IMR-90 (cell line): ENCODE results near the gene MPP4. TPM values are rescaled to one million over a fixed set of nuclear protein-coding genes. Genes with fewer than 3 reads are reported as not detected.

Experiments
- ATAC-seq: fragments of 200-7000 bp; cut with Tn5 transposase; 2 replicates; pipeline ENCODE4 v1.9.1; 2020; ENCODE audit warnings: low read depth, mild to moderate bottlenecking, moderate library complexity
- BruUV-seq: library from RNA; stranded (reverse); fragments of 400-500 nt; replicated peaks from 2 replicates; lab custom pipeline; 2021; lab: Mats Ljungman, UMichigan
- CTCF ChIA-PET: fragments of 300-600 bp; formaldehyde crosslinking; extraction: SDS; loops from one replicate; lab custom pipeline; 2021; ENCODE audit warnings: antibody characterized with exemption; lab: Yijun Ruan, JAX
- POLR2A ChIA-PET: fragments of 300-600 bp; sonication (Branson Sonifier 250); formaldehyde crosslinking; loops from one replicate; lab custom pipeline; 2022; ENCODE audit warnings: antibody characterized with exemption; ENCODE audit not compliant: unreplicated experiment; lab: Charles Lee
- DNase-seq: peaks from one replicate; pipeline ENCODE4 v3.0.0; 2013
- H2AFZ ChIP-seq: replicated peaks from 2 replicates; pipeline ENCODE3; 2013; ENCODE audit warnings: low read length, mild to moderate bottlenecking; ENCODE audit not compliant: poor library complexity
- H2AK5ac ChIP-seq: 2 replicates; pipeline ENCODE4 v1.6.1; 2013; ENCODE audit warnings: low read depth, low read length, inconsistent platforms
- H2AK9ac ChIP-seq: replicated peaks from 2 replicates; pipeline ENCODE3; 2013; ENCODE audit warnings: mild to moderate bottlenecking, low read depth, low read length, moderate library complexity; ENCODE audit not compliant: poor library complexity
- H2BK120ac ChIP-seq: 2 replicates; pipeline ENCODE4 v1.6.1; 2013; ENCODE audit warnings: low read depth, low read length, inconsistent platforms
- H2BK15ac ChIP-seq: 3 replicates; pipeline ENCODE4 v1.6.1; 2013; ENCODE audit warnings: low read depth, low read length, inconsistent platforms
- H2BK20ac ChIP-seq: 2 replicates; pipeline ENCODE4 v1.6.1; 2013; ENCODE audit warnings: low read depth, mild to moderate bottlenecking, inconsistent platforms, low read length, moderate library complexity
- H2BK5ac ChIP-seq: 2 replicates; pipeline ENCODE4 v1.6.1; 2013; ENCODE audit warnings: mild to moderate bottlenecking, low read depth, low read length, inconsistent platforms; ENCODE audit not compliant: poor library complexity, severe bottlenecking
- H3K14ac ChIP-seq: replicated peaks from 2 replicates; pipeline ENCODE4 v1.6.1; 2013; ENCODE audit warnings: low read depth, low read length, inconsistent platforms
- H3K18ac ChIP-seq: 2 replicates; pipeline ENCODE4 v1.6.1; 2013; ENCODE audit warnings: low read depth, low read length, control low read depth
- H3K23ac ChIP-seq: 2 replicates; pipeline ENCODE4 v1.6.1; 2013; ENCODE audit warnings: low read depth, low read length, inconsistent platforms
- H3K27ac ChIP-seq: 2 replicates; pipeline ENCODE4 v1.5.1; 2013; ENCODE audit warnings: mild to moderate bottlenecking, control low read depth, low read length; ENCODE audit not compliant: insufficient read depth
- H3K27me3 ChIP-seq: 2 replicates; pipeline ENCODE4 v1.6.1; 2013; ENCODE audit warnings: low read length; ENCODE audit not compliant: control insufficient read depth, insufficient read depth
- H3K36me3 ChIP-seq: 2 replicates; pipeline ENCODE4 v1.6.1; 2013; ENCODE audit warnings: low read length, mixed read lengths; ENCODE audit not compliant: control insufficient read depth, insufficient read depth
- H3K4ac ChIP-seq: 2 replicates; pipeline ENCODE4 v1.6.1; 2013; ENCODE audit warnings: low read depth, low read length, inconsistent platforms
- H3K4me1 ChIP-seq: 2 replicates; pipeline ENCODE4 v1.6.1; 2013; ENCODE audit warnings: low read length, mixed read lengths; ENCODE audit not compliant: control insufficient read depth, insufficient read depth
- H3K4me2 ChIP-seq: 2 replicates; pipeline ENCODE4 v1.6.1; 2013; ENCODE audit warnings: low read depth, mild to moderate bottlenecking, control low read depth, low read length, moderate library complexity
- H3K4me3 ChIP-seq: 2 replicates; pipeline ENCODE4 v1.5.1; 2013; ENCODE audit warnings: low read depth, mild to moderate bottlenecking, control low read depth, low read length, moderate library complexity; ENCODE audit not compliant: insufficient read depth
- H3K56ac ChIP-seq: 2 replicates; pipeline ENCODE4 v1.6.1; 2013; ENCODE audit warnings: low read length, inconsistent platforms; ENCODE audit not compliant: insufficient read depth; ENCODE audit errors: extremely low read depth
- H3K79me1 ChIP-seq, 2 experiments: 2 replicates each; pipeline ENCODE4 v1.6.1; 2013; ENCODE audit warnings: low read length in 2 of 2, inconsistent platforms in 1 of 2, low read depth in 1 of 2
- H3K9ac ChIP-seq: 2 replicates; pipeline ENCODE4 v1.6.1; 2013; ENCODE audit warnings: low read depth, low read length, control low read depth
- H3K9me1 ChIP-seq: 2 replicates; pipeline ENCODE4 v1.6.1; 2013; ENCODE audit warnings: low read length, inconsistent platforms; ENCODE audit not compliant: insufficient read depth
- H3K9me3 ChIP-seq: 2 replicates; pipeline ENCODE4 v1.6.1; 2013; ENCODE audit warnings: low read length; ENCODE audit not compliant: control insufficient read depth, insufficient read depth
- H4K20me1 ChIP-seq: 2 replicates; pipeline ENCODE4 v1.6.1; 2013; ENCODE audit warnings: low read length, inconsistent platforms; ENCODE audit not compliant: insufficient read depth
- H4K5ac ChIP-seq: 2 replicates; pipeline ENCODE4 v1.6.1; 2013; ENCODE audit warnings: mild to moderate bottlenecking, low read depth, low read length, control low read depth
- H4K8ac ChIP-seq, 2 experiments: 2 replicates each; pipeline ENCODE4 v1.6.1; 2013; ENCODE audit warnings: low read depth in 2 of 2, low read length in 2 of 2, control low read depth in 1 of 2, inconsistent platforms in 1 of 2
- H4K91ac ChIP-seq: 2 replicates; pipeline ENCODE4 v1.6.1; 2013; ENCODE audit warnings: low read depth, low read length, inconsistent platforms; ENCODE audit not compliant: insufficient read depth
- BHLHE40 ChIP-seq: fragments of 150-350 bp; IDR thresholded peaks from 2 replicates; pipeline ENCODE4 v1.6.1; 2016; ENCODE audit warnings: mild to moderate bottlenecking, low read depth, low read length
- CEBPB ChIP-seq: IDR thresholded peaks from 2 replicates; pipeline ENCODE4 v1.6.1; 2012; ENCODE audit warnings: low read depth, low read length, improper control_type of control experiment
- CHD1 ChIP-seq: IDR thresholded peaks from 2 replicates; pipeline ENCODE4 v1.6.1; 2012; ENCODE audit warnings: low read depth, low read length, improper control_type of control experiment
- CTCF ChIP-seq: conservative IDR thresholded peaks from 2 replicates; pipeline ENCODE4 v1.5.1; 2012; ENCODE audit warnings: mild to moderate bottlenecking, low read depth, low read length, improper control_type of control experiment
- FOS ChIP-seq: fragments of 150-350 bp; IDR thresholded peaks from 2 replicates; pipeline ENCODE4 v1.6.1; 2016; ENCODE audit warnings: low read depth, low read length
- MAFK ChIP-seq: IDR thresholded peaks from 2 replicates; pipeline ENCODE4 v1.6.1; 2012; ENCODE audit warnings: low read depth, low read length, improper control_type of control experiment
- MAZ ChIP-seq: IDR thresholded peaks from 2 replicates; pipeline ENCODE4 v1.6.1; 2012; ENCODE audit warnings: low read depth, mild to moderate bottlenecking, low read length, improper control_type of control experiment, moderate library complexity, borderline replicate concordance
- MXI1 ChIP-seq: IDR thresholded peaks from 2 replicates; pipeline ENCODE4 v1.6.1; 2012; ENCODE audit warnings: low read depth, mild to moderate bottlenecking, low read length, moderate library complexity, borderline replicate concordance
- NFE2L2 ChIP-seq: fragments of 150-350 bp; IDR thresholded peaks from 2 replicates; pipeline ENCODE4 v1.6.1; 2016; ENCODE audit warnings: low read depth, mild to moderate bottlenecking, low read length
- POLR2A ChIP-seq: IDR thresholded peaks from 2 replicates; pipeline ENCODE4 v1.6.1; 2012; ENCODE audit warnings: mild to moderate bottlenecking, low read depth, low read length
- RAD21 ChIP-seq: IDR thresholded peaks from 2 replicates; pipeline ENCODE4 v1.6.1; 2012; ENCODE audit warnings: low read length, improper control_type of control experiment
- RCOR1 ChIP-seq: IDR thresholded peaks from 2 replicates; pipeline ENCODE4 v1.6.1; 2012; ENCODE audit warnings: mild to moderate bottlenecking, low read length, improper control_type of control experiment; ENCODE audit not compliant: insufficient replicate concordance
- RFX5 ChIP-seq: IDR thresholded peaks from 2 replicates; pipeline ENCODE4 v1.8.0; 2012; ENCODE audit warnings: low read depth, mild to moderate bottlenecking, low read length, moderate library complexity
- SMC3 ChIP-seq: fragments of 150-350 bp; IDR thresholded peaks from 2 replicates; pipeline ENCODE4 v1.6.1; 2016; ENCODE audit warnings: low read depth, mild to moderate bottlenecking, antibody characterized with exemption, low read length, moderate library complexity
- WGBS, 2 experiments: methylation state at CpG; one replicate each; pipeline versions ENCODE4 v1.1.5 to v1.1.7; 2013; ENCODE audit warnings: missing lambda C conversion rate in 2 of 2; ENCODE audit not compliant: insufficient read length in 1 of 2; ENCODE audit errors: extremely low coverage in 2 of 2; 5-methylcytosine and 5-hydroxymethylcytosine counted together
- dilution Hi-C: fragments of 300-500 bp; cut with HindIII; formaldehyde crosslinking; loops from one replicate; pipeline ENCODE4 v1.14.3; 2018; ENCODE audit warnings: low sequenced_read_pairs; ENCODE audit not compliant: unreplicated experiment
- in situ Hi-C: fragments of 300-500 bp; cut with MboI; formaldehyde crosslinking; loops from 3 replicates; pipeline ENCODE4 v1.14.3; 2019; ENCODE audit warnings: low sequenced_read_pairs, inconsistent platforms, mixed read lengths
- intact Hi-C: fragments of 100-400 bp; cut with micrococcal nuclease; formaldehyde crosslinking; loops from 2 replicates; pipeline ENCODE4 v1.10.0; 2022
- polyA plus RNA-seq, 3 experiments: library from polyadenylated mRNA; depleted of rRNA; stranded (reverse); fragments of >200 nt; gene quantifications; 2 replicates each; pipeline ENCODE4 v1.2.3, GENCODE V29; 2012; ENCODE audit warnings: low replicate concordance in 1 of 3
- total RNA-seq: library from RNA; depleted of rRNA; stranded (reverse); fragments of >200 nt; gene quantifications from 2 replicates; pipeline ENCODE4 v1.2.3, GENCODE V29; 2012
- TF ChIP-seq, protein P1 (sequence below): fragments of 150-350 bp; IDR thresholded peaks from 2 replicates; pipeline ENCODE4 v1.6.1; 2016; ENCODE audit warnings: low read depth, mild to moderate bottlenecking, low read length, moderate library complexity, borderline replicate concordance
- TF ChIP-seq, protein P2 (sequence below): fragments of 150-350 bp; IDR thresholded peaks from 2 replicates; pipeline ENCODE4 v1.6.1; 2017; ENCODE audit warnings: mild to moderate bottlenecking, antibody characterized with exemption, low read length, low read depth

MPP4 gene
- total and polyA plus RNA-seq, 2 of the 4 experiments (the other 2 are of a cell fraction) = 11.8 to 14.9 TPM

GRCh38 chr2:201621293-201621999, 77.0 kb downstream of the MPP4 start:
- ChIA-PET CTCF (no interaction called here), POLR2A (no interaction called here)
- Histone ChIP-seq H4K91ac (no peak overlapping the region), H4K20me1 (no peaks in the 10 kb centered on the region), H2BK15ac (no peak overlapping the region), H3K36me3 (peaks cover 6% of the 10 kb centered on the region), H3K23ac (no peak overlapping the region), H3K79me1 (no peaks in the 10 kb centered on the region), H3K27me3 (no peaks in the 10 kb centered on the region), H4K5ac (no peak overlapping the region), H3K56ac (no peak overlapping the region), H2BK20ac (no peak overlapping the region), H3K9me3 (no peaks in the 10 kb centered on the region), H3K4me3 (no peak overlapping the region), H2AK5ac (no peak overlapping the region), H3K9ac (no peak overlapping the region), H2AK9ac (no peak overlapping the region), H3K4me2 (no peak overlapping the region), H2BK120ac (no peak overlapping the region), H3K4ac (no peak overlapping the region), H3K18ac (no peak overlapping the region), H2BK5ac (no peak overlapping the region), H2AFZ (no peak overlapping the region), H3K27ac (no peak overlapping the region), H3K14ac (no peak overlapping the region), H3K9me1 (0 out of 2 replicates have a peak, but pooled peaks cover 2% of the 10 kb centered on the region), H4K8ac (no peak overlapping the region), H3K4me1 (no peaks in the 10 kb centered on the region)
- dilution Hi-C loops = no loop called here
- WGBS, 2 experiments = 100% methylated on average over 2 of the region's 4 CpGs; no CpG with 5 or more reads in 1 of the 2 experiments
- in situ Hi-C loops = loop anchor here (25.0 kb wide), 1 partner anchor 384 kb away; no protein-coding TSS in a partner anchor
- ATAC-seq (no peak; the same call in 1 of the 2 replicates), DNase-seq (peak; percentile 37)
- no peak for TF ChIP-seq CTCF
- TF ChIP-seq RAD21 = no peak
- no peak for TF ChIP-seq POLR2A
- TF ChIP-seq CHD1 = no peak
- TF ChIP-seq, protein P1, sequence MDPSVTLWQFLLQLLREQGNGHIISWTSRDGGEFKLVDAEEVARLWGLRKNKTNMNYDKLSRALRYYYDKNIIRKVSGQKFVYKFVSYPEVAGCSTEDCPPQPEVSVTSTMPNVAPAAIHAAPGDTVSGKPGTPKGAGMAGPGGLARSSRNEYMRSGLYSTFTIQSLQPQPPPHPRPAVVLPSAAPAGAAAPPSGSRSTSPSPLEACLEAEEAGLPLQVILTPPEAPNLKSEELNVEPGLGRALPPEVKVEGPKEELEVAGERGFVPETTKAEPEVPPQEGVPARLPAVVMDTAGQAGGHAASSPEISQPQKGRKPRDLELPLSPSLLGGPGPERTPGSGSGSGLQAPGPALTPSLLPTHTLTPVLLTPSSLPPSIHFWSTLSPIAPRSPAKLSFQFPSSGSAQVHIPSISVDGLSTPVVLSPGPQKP = no peak
- no peak for TF ChIP-seq RCOR1
- no peak for TF ChIP-seq MXI1
- no peak for TF ChIP-seq FOS
- no peak for TF ChIP-seq CEBPB
- no peak for TF ChIP-seq SMC3
- TF ChIP-seq MAFK = no peak
- TF ChIP-seq, protein P2, sequence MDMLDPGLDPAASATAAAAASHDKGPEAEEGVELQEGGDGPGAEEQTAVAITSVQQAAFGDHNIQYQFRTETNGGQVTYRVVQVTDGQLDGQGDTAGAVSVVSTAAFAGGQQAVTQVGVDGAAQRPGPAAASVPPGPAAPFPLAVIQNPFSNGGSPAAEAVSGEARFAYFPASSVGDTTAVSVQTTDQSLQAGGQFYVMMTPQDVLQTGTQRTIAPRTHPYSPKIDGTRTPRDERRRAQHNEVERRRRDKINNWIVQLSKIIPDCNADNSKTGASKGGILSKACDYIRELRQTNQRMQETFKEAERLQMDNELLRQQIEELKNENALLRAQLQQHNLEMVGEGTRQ = no peak
- TF ChIP-seq NFE2L2 = no peak
- no peak for TF ChIP-seq MAZ
- TF ChIP-seq RFX5 = no peak
- no peak for TF ChIP-seq BHLHE40
- intact Hi-C loops = no loop called here
- no TSS peak for BruUV-seq
